Adrenal gland (tissue), 12 donors: ENCODE results near the gene PEAK1. TPM values are rescaled to one million over a fixed set of nuclear protein-coding genes. Genes with fewer than 3 reads are reported as not detected.

Source experiments
- DNase-seq, 7 donors: peaks; one replicate each; pipeline ENCODE4 v3.0.0-alpha.2; 2019 to 2020
- H3K27ac ChIP-seq, 5 donors: fragments of 200-600 bp; sonication (generic) in 4 of 5; 1 replicate in 3 of 5; 2 replicates in 2 of 5; pipeline versions ENCODE4 v1.5.1 to v1.8.0; 2016 to 2020; ENCODE audit warnings: mild to moderate bottlenecking in 1 of 5
- H3K27me3 ChIP-seq: fragments of 200-600 bp; 2 replicates; pipeline ENCODE4 v1.8.0; 2021
- H3K36me3 ChIP-seq, 2 donors: fragments of 200-600 bp; replicated peaks in 1 of 2; 1 replicate in 1 of 2; 2 replicates in 1 of 2; pipeline versions ENCODE4 v1.5.1 to v1.8.0; 2018 to 2022
- H3K4me1 ChIP-seq, 2 donors: fragments of 200-600 bp; replicated peaks in 1 of 2; 1 replicate in 1 of 2; 2 replicates in 1 of 2; pipeline versions ENCODE4 v1.5.1 to v1.8.0; 2018 to 2021
- H3K4me3 ChIP-seq, 4 donors: fragments of 200-600 bp; sonication (generic) in 3 of 4; one replicate each; pipeline ENCODE4 v1.5.1; 2016 to 2018
- H3K9me3 ChIP-seq, 3 donors: fragments of 200-600 bp; sonication (generic) in 1 of 3; replicated peaks in 1 of 3; 1 replicate in 2 of 3; 2 replicates in 1 of 3; pipeline versions ENCODE4 v1.5.1 to v1.8.0; 2016 to 2021
- CTCF ChIP-seq, 6 experiments: fragments of 450-650 bp in 4 of 6; fragments of 200-600 bp in 2 of 6; sonication (generic) in 1 of 6; IDR thresholded peaks; 1 replicate in 5 of 6; 2 replicates in 1 of 6; pipeline versions ENCODE4 v1.5.1 to v1.8.0; 2016 to 2021; ENCODE audit warnings: antibody characterized with exemption in 6 of 6, mild to moderate bottlenecking in 2 of 6, moderate library complexity in 1 of 6
- POLR2A ChIP-seq, 2 donors: fragments of 450-650 bp; IDR thresholded peaks; one replicate each; pipeline ENCODE4 v1.6.1; 2017; ENCODE audit warnings: antibody characterized with exemption in 2 of 2, mild to moderate bottlenecking in 2 of 2, moderate library complexity in 1 of 2
- WGBS, 4 donors: extraction: QIAGEN DNeasy Blood & Tissue Kit in 2 of 4; methylation state at CpG; one replicate each; pipeline versions ENCODE4 v1.1.5 to v1.1.7; 2013 to 2017; 5-methylcytosine and 5-hydroxymethylcytosine counted together
- intact Hi-C, 2 donors: fragments of 100-400 bp; cut with DNase I; formaldehyde crosslinking; loops; one replicate each; pipeline versions ENCODE4 v1.14.1 to v1.15.0; 2022 to 2023
- polyA plus RNA-seq, 3 donors: library from polyadenylated mRNA; stranded (reverse); fragments of 200-250 nt in 2 of 3; fragments of 350-450 nt in 1 of 3; fragmentation: Illumina TruSeq in 1 of 3; extraction: RNeasy Lipid Tissue Mini Kit (QIAGEN cat#74804) in 1 of 3; gene quantifications; one replicate each; pipeline ENCODE4 v1.2.3, GENCODE V29; 2013 to 2014
- total RNA-seq, 9 donors: library from RNA; depleted of rRNA in 4 of 9; stranded (reverse); fragments of >200 nt in 4 of 9; fragments of 120-200 nt in 1 of 9; fragmentation: NEBNext Ultra II Directional in 1 of 9; extraction: Animal tissue kit (Norgen Biotek cat#: 25700) in 1 of 9; gene quantifications; one replicate each; pipeline versions ENCODE4 v1.1.0 to v1.2.4, GENCODE V29; 2013 to 2023
- donor health status: healthy with polysubstance abuse.
- donor health status: Bipolar disorder and iron deficiency.
- donor health status: DM: yes; HTN: yes; CAD: no.
- donor health status: DM: no; HTN: no; CAD: no.
- donor health status: DM: no; HTN: no; CAD: no.
- donor health status: DM: yes; HTN: yes; CAD: no.

The PEAK1 gene
- total and polyA plus RNA-seq, 12 donors, result 3.1 to 68.4 (median 26.4) TPM

GRCh38 chr15:77386626-77387025, 33.3 kb downstream of the PEAK1 start:
- Histone ChIP-seq H3K27me3 (no peaks in the 10 kb centered on the region), H3K4me3 (no peak overlapping the region), H3K9me3 (no peaks in the 10 kb centered on the region), H3K27ac (no peak overlapping the region), H3K4me1 (peaks cover 4 to 22% of the 10 kb centered on the region in 2 donors), H3K36me3 (no peaks in the 10 kb centered on the region)
- TF ChIP-seq POLR2A (IDR thresholded peaks at IDR 0.05) (no peak), CTCF (IDR thresholded peaks at IDR 0.05) (no peak)
- intact Hi-C loops, result no loop called here
- no peak for DNase-seq
- WGBS, 4 donors, result 89 to 100% (median 95%) methylated on average over 2 of the region's 2 CpGs

- Histone ChIP-seq H3K27ac (no peak overlapping the region), H3K4me1 (peaks cover 0 to 8% of the 10 kb centered on the region in 2 donors), H3K27me3 (no peaks in the 10 kb centered on the region), H3K4me3 (no peak overlapping the region), H3K36me3 (no peaks in the 10 kb centered on the region), H3K9me3 (no peaks in the 10 kb centered on the region)
- intact Hi-C loops, result no loop called here
- TF ChIP-seq POLR2A (IDR thresholded peaks at IDR 0.05) (no peak), CTCF (IDR thresholded peaks at IDR 0.05) (no peak)
- no peak for DNase-seq
Measured at GRCh38 chr15:77384589-77385359, 35.1 kb downstream of the PEAK1 start.

- intact Hi-C loops, result no loop called here
- no peak for DNase-seq
- no peak for TF ChIP-seq POLR2A (IDR thresholded peaks at IDR 0.05)
- no peak for TF ChIP-seq CTCF (IDR thresholded peaks at IDR 0.05)
- Histone ChIP-seq H3K4me1 (peaks cover 0 to 8% of the 10 kb centered on the region in 2 donors), H3K27ac (no peak overlapping the region), H3K36me3 (no peaks in the 10 kb centered on the region), H3K4me3 (no peak overlapping the region), H3K9me3 (no peaks in the 10 kb centered on the region), H3K27me3 (no peaks in the 10 kb centered on the region)
Measured at GRCh38 chr15:77384086-77384485, 35.8 kb downstream of the PEAK1 start.

GRCh38 chr15:77380033-77380432, 39.9 kb downstream of the PEAK1 start:
- TF ChIP-seq POLR2A (IDR thresholded peaks at IDR 0.05) (no peak), CTCF (IDR thresholded peaks at IDR 0.05) (no peak)
- intact Hi-C loops, result no loop called here
- H3K4me1 ChIP-seq, result peaks cover 0 to 8% of the 10 kb centered on the region in 2 donors
- no peak for DNase-seq
- no peak overlapping the region for H3K27ac ChIP-seq
- H3K4me3 ChIP-seq, result no peak overlapping the region
- WGBS, 4 donors, result 93 to 98% (median 97%) methylated on average over 4 of the region's 4 CpGs
- H3K9me3 ChIP-seq, result no peaks in the 10 kb centered on the region
- H3K36me3 ChIP-seq, result no peaks in the 10 kb centered on the region
- no peaks in the 10 kb centered on the region for H3K27me3 ChIP-seq
